Omental fat pad (tissue), 4 donors: ENCODE data around the gene EPHA6. TPM values are rescaled to one million over a fixed set of nuclear protein-coding genes. Genes with fewer than 3 reads are reported as not detected.

Experiments used
- ATAC-seq: fragments of 150-250 bp; one replicate; pipeline ENCODE4 v1.9.1; 2016; ENCODE audit warnings: mild to moderate bottlenecking, moderate library complexity; ENCODE audit not compliant: low FRiP score
- DNase-seq: peaks from one replicate; pipeline ENCODE4 v3.0.0-alpha.2; 2019; ENCODE audit warnings: low spot score
- total RNA-seq, 4 donors: library from RNA; depleted of rRNA; stranded (reverse); fragments of >200 nt; gene quantifications; one replicate each; pipeline ENCODE4 v1.1.0, GENCODE V29; 2016
- TF ChIP-seq, protein P1 (sequence below), 3 donors: fragments of 450-650 bp; IDR thresholded peaks; one replicate each; pipeline ENCODE4 v1.5.1; 2016 to 2017; ENCODE audit warnings: antibody characterized with exemption in 3 of 3, mild to moderate bottlenecking in 3 of 3, moderate library complexity in 2 of 3

EPHA6 gene
- total RNA-seq, 4 donors from 2014 or later: 0.56 to 5.0 (median 2.4) TPM; not detected in 1

DNA sequence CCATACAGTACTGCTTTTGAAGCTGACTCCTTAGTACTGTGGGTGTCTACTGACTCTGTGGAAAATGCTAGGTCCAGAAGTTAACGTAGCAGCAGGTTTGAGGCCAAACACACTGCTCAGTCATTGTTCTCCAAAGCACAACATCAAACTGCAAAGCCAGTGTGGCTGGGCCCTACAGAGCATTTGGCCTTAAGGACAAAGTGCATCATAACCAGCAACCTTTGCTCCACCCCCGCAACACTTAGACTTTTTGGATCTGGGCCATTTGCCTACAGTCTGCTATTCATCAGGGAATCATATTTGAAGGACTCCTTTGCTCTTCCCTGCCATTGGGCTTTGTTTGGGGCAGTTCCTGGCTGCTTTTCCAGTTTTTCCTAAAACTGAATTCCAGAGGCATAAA is 907.1 kb downstream of the EPHA6 start:
- no peak for ATAC-seq
- TF ChIP-seq, protein P1, sequence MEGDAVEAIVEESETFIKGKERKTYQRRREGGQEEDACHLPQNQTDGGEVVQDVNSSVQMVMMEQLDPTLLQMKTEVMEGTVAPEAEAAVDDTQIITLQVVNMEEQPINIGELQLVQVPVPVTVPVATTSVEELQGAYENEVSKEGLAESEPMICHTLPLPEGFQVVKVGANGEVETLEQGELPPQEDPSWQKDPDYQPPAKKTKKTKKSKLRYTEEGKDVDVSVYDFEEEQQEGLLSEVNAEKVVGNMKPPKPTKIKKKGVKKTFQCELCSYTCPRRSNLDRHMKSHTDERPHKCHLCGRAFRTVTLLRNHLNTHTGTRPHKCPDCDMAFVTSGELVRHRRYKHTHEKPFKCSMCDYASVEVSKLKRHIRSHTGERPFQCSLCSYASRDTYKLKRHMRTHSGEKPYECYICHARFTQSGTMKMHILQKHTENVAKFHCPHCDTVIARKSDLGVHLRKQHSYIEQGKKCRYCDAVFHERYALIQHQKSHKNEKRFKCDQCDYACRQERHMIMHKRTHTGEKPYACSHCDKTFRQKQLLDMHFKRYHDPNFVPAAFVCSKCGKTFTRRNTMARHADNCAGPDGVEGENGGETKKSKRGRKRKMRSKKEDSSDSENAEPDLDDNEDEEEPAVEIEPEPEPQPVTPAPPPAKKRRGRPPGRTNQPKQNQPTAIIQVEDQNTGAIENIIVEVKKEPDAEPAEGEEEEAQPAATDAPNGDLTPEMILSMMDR (IDR thresholded peaks at IDR 0.05): no peak
- DNase-seq: no peak

- TF ChIP-seq, protein P1 (IDR thresholded peaks at IDR 0.05): no peak
- no peak for ATAC-seq
- DNase-seq: no peak
Observed at GRCh38 chr3:97736928-97737327, 922.5 kb downstream of the EPHA6 start.

GRCh38 chr3:97738761-97739160 is 924.4 kb downstream of the EPHA6 start:
- TF ChIP-seq, protein P1 (IDR thresholded peaks at IDR 0.05): no peak
- ATAC-seq (no peak), DNase-seq (no peak)

GRCh38 chr3:97742036-97742435 is 927.6 kb downstream of the EPHA6 start:
- TF ChIP-seq, protein P1 (IDR thresholded peaks at IDR 0.05): no peak

DNA sequence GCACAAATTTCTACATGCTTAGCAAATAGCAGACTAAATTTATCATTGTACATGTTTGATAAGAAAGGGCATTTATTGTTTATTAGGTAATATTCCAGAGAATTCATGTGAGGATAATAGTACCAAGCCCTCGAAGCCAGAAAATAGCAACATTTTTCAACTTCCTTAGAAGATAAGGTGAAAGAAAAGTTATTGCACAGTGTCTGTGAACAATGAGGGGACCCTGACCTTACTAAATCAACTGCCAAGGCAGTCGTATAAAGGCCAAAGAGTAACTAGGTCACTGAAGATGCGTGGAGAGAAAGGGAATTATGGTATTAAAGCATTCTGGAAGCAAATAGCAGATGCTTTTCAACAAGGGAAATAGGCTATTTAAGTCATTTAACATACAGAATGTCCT is 929.9 kb downstream of the EPHA6 start:
- TF ChIP-seq, protein P1 (IDR thresholded peaks at IDR 0.05): no peak
- no peak for ATAC-seq
- no peak for DNase-seq

More at GRCh38 chr3:97742036-97742435, 927.6 kb downstream of the EPHA6 start:
- DNase-seq (no peak), ATAC-seq (no peak)

DNA sequence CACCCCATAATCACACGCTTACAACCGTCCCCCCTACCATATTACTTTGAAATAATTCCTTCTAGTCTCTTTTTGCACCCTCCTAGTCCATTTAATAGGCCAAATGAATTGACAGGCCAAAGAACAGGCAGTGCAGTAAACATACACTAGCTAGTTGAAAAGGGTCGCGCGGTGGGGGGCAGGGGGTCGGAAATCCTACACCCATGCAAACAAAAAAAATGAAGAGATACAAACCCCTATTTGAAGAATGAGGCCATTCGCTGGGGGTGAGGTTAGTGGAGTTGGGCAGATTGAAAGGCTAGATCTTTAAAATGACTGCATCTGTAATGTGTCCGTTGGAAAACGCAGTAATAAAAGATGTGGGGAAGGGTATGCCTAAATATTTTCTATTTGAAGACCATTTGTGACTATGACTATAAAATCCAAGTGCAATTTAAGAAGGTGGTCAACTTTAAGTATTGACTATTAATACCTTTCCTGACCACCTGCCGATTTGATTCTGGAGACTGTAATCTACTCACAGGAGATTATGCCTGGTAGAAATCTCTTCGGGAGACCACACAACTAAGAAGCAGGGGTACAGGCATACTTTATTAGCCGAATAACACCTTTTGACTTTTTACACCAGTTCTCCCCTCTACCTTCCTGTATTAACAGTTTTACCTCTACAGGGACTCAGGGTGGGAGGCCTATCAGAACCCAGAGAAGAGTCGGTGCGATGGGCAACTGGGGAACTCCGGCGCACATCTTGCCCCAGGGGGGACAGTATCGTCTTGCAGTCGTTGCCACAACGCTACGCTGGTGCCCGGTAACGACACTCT is 949.4 kb downstream of the EPHA6 start:
- TF ChIP-seq, protein P1 (IDR thresholded peaks at IDR 0.05): no peak
- no peak for DNase-seq
- ATAC-seq: peak; percentile 30
